ENCODE measurements around the gene KLHL11. TPM values are rescaled to one million over a fixed set of nuclear protein-coding genes. Genes with fewer than 3 reads are reported as not detected.

Gene KLHL11
- total RNA-seq, 2 donors from 2014 or later: 13.3 to 15.9 TPM

DNA sequence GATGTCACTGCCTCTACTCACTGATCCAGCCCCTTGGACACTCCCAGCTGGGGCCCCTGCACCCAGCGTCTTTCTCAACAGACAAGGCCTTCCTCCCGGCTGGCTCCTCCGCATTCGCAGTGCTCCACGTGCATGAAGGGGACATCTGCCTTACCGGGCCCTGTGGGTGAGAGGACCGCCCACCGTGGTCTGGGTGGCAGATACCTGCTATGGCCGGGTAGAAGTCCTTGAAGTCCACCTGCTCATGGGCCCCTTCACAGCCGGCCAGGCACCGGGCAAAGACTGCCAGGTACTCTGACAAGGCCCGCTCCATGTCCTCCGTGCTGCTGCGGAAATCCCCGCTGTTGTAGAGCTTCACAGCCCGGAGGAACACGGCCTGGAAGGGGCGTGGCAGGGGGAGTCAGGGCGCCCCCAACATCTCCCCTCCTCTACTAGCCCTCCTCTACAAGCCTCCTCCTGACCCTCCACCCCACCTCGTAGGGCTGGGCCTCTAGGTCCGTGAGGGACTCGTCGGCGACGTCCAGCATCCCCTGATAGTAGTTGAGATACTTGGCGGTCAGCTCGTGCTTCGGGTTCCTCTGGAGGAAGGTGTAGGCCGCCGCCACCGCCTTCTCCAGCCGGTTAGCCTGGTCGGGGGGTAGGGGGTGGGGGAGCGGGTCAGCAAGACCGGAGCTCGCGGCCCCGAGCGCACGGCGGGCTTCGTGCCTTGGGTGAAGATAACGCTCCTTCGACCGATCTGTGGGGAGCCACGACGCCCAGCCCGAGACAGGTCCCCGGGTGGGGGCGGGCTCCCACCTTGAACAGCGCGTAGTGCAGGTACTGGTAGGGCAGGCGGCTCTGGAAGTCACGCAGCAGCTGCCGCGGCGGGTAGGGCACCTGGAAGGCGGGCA is 54.3 kb downstream of the KLHL11 start:
- Mint-ChIP-seq H3K4me1 (peaks cover 13% of the 10 kb centered on the region), H3K27me3 (ENCODE audit: insufficient read depth) (peaks cover 12% of the 10 kb centered on the region), H3K9me3 (no peaks in the 10 kb centered on the region), H3K36me3 (ENCODE audit: low read depth) (peaks cover 13% of the 10 kb centered on the region), H3K27ac (no peak overlapping the region), H3K4me3 (peak overlapping the region; percentile 79)
- no peaks in the 10 kb centered on the region for H3K9me3 ChIP-seq (ENCODE audit: control insufficient read depth, low read length)
- WGBS, 2 experiments (ENCODE audit: insufficient coverage in 1 of 2, insufficient read length in 1 of 2): 28 to 82% methylated on average over 11 to 58 of the region's 58 CpGs
- TF ChIP-seq, protein P1, sequence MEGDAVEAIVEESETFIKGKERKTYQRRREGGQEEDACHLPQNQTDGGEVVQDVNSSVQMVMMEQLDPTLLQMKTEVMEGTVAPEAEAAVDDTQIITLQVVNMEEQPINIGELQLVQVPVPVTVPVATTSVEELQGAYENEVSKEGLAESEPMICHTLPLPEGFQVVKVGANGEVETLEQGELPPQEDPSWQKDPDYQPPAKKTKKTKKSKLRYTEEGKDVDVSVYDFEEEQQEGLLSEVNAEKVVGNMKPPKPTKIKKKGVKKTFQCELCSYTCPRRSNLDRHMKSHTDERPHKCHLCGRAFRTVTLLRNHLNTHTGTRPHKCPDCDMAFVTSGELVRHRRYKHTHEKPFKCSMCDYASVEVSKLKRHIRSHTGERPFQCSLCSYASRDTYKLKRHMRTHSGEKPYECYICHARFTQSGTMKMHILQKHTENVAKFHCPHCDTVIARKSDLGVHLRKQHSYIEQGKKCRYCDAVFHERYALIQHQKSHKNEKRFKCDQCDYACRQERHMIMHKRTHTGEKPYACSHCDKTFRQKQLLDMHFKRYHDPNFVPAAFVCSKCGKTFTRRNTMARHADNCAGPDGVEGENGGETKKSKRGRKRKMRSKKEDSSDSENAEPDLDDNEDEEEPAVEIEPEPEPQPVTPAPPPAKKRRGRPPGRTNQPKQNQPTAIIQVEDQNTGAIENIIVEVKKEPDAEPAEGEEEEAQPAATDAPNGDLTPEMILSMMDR (conservative IDR thresholded peaks at IDR 0.05): no peak
- no peaks in the 10 kb centered on the region for H3K4me1 ChIP-seq (ENCODE audit: control insufficient read depth, insufficient read depth, low read length)
- H3K27ac ChIP-seq (ENCODE audit: low read depth, low read length): peak overlapping the region; percentile 66
- H3K9ac ChIP-seq (ENCODE audit: extremely low read depth, low read length, poor library complexity, severe bottlenecking): peak overlapping the region; percentile 62
- peak overlapping the region; percentile 87 for H3K4me3 ChIP-seq (ENCODE audit: low read length)
- H3K36me3 ChIP-seq (ENCODE audit: control insufficient read depth, insufficient read depth, low read length): no peaks in the 10 kb centered on the region
- peak; percentile 85 for DNase-seq
- H3K27me3 ChIP-seq (ENCODE audit: control insufficient read depth, insufficient read depth, low read length, poor library complexity, severe bottlenecking): no peaks in the 10 kb centered on the region

DNA sequence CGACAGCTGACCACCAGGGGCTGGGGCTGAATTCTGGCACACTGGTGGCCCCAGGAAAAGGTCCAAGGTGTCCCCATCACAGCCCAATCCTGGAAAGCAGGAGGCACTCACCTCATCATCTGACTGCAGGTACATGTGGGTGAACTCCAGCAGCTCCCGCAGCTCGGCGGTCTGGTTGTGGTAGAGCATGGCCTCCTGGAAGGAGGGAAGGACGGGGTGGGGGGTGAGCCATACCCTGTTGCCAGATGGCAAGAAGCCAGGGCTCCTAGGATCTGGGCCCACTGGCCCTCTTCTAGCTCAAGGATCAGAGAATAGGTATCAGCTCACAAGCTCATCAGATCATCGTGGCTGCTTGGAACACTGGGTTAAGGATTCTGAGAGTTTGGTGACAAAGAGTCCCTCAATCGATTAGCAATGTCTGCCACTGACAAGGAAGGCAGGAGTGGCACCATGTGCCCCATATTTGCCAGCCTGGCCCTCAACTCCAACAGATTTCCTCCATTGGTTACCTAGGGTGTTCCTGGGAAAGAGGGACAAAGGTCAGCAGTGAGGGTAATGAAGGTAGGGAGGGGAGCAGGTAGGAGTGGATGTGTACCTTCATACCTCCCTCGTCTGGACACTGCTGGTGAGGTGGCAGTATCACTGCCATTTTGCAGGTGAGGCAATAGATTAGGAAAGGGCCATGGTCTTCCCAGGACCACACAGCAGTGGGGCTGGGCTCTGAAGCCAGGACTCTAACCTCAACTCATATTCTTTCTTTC is 58.4 kb downstream of the KLHL11 start:
- Histone ChIP-seq H3K36me3 (ENCODE audit: control insufficient read depth, insufficient read depth, low read length) (no peaks in the 10 kb centered on the region), H3K9ac (ENCODE audit: extremely low read depth, low read length, poor library complexity, severe bottlenecking) (no peak overlapping the region), H3K9me3 (ENCODE audit: control insufficient read depth, low read length) (no peaks in the 10 kb centered on the region), H3K27me3 (ENCODE audit: control insufficient read depth, insufficient read depth, low read length, poor library complexity, severe bottlenecking) (no peaks in the 10 kb centered on the region), H3K4me3 (ENCODE audit: low read length) (no peak overlapping the region), H3K4me1 (ENCODE audit: control insufficient read depth, insufficient read depth, low read length) (no peaks in the 10 kb centered on the region), H3K27ac (ENCODE audit: low read depth, low read length) (no peak overlapping the region)
- H3K27me3 Mint-ChIP-seq (ENCODE audit: insufficient read depth): peaks cover 12% of the 10 kb centered on the region
- no peaks in the 10 kb centered on the region for H3K9me3 Mint-ChIP-seq
- peaks cover 26% of the 10 kb centered on the region for H3K36me3 Mint-ChIP-seq (ENCODE audit: low read depth)
- peaks cover 2% of the 10 kb centered on the region for H3K4me1 Mint-ChIP-seq
- DNase-seq: no peak
- 91 to 98% methylated on average over 7 to 8 of the region's 8 CpGs for WGBS, 2 experiments (ENCODE audit: insufficient coverage in 1 of 2, insufficient read length in 1 of 2)
- TF ChIP-seq, protein P1 (conservative IDR thresholded peaks at IDR 0.05): no peak
- H3K4me3 Mint-ChIP-seq: no peak overlapping the region
- H3K27ac Mint-ChIP-seq: no peak overlapping the region

Other genes starting within 250 kb of the KLHL11 start
- not detected for gene KRT17, start 240.8 kb downstream of the KLHL11 start, total RNA-seq
- gene EIF1, start 176.5 kb downstream of the KLHL11 start, total RNA-seq: 100 to 1,000 TPM; 526 to 573 TPM
- gene GAST, start 153.1 kb downstream of the KLHL11 start, total RNA-seq: not detected
- gene HAP1, start 130.8 kb downstream of the KLHL11 start, total RNA-seq: 1 to 10 TPM; 1.7 TPM
- gene JUP, start 78.7 kb downstream of the KLHL11 start, total RNA-seq: 100 to 1,000 TPM; 112 to 167 TPM
- 10 to 100 TPM; 23.9 to 40.6 TPM for gene P3H4, start 53.5 kb downstream of the KLHL11 start, total RNA-seq
- gene FKBP10, start 52.4 kb downstream of the KLHL11 start, total RNA-seq: 100 to 1,000 TPM; 179 to 291 TPM
- 10 to 100 TPM; 65.2 to 79.5 TPM for gene NT5C3B, start 29.2 kb downstream of the KLHL11 start, total RNA-seq
- gene KLHL10, start 27.6 kb downstream of the KLHL11 start, total RNA-seq: under 1 TPM in 1 of 2 donors, not detected in 1; 0.15 TPM
- 100 to 1,000 TPM; 261 to 304 TPM for gene ACLY, start 53.5 kb upstream of the KLHL11 start, total RNA-seq
- gene ODAD4, start 65.2 kb upstream of the KLHL11 start, total RNA-seq: 1 to 10 TPM; 3.9 to 4.7 TPM
- gene CNP, start 101.4 kb upstream of the KLHL11 start, total RNA-seq: 10 to 100 TPM; 64.3 to 79.6 TPM
- gene DNAJC7, start 152.0 kb upstream of the KLHL11 start, total RNA-seq: 100 to 1,000 TPM; 112 to 116 TPM
- gene NKIRAS2, start 154.7 kb upstream of the KLHL11 start, total RNA-seq: 10 to 100 TPM; 48.0 to 51.2 TPM
- 1 to 10 TPM; 1.7 to 2.9 TPM for gene C17orf113, start 185.2 kb upstream of the KLHL11 start, total RNA-seq
- 1 to 10 TPM; 1.4 to 2.1 TPM for gene ZNF385C, start 233.1 kb upstream of the KLHL11 start, total RNA-seq
- under 1 TPM; 0.38 to 0.48 TPM for gene DHX58, start 247.3 kb upstream of the KLHL11 start, total RNA-seq